Endothelial cell of umbilical vein (primary cell): ENCODE results near the gene CASP10. TPM values are rescaled to one million over a fixed set of nuclear protein-coding genes. Genes with fewer than 3 reads are reported as not detected.

Source experiments
- BruUV-seq: library from RNA; stranded (reverse); fragments of 400-500 nt; replicated peaks from 2 replicates; lab custom pipeline; 2021; lab: Mats Ljungman, UMichigan
- CTCF ChIA-PET: fragments of 300-600, 350-600 bp; sonication (Branson Sonifier 250); formaldehyde crosslinking; loops from one replicate; lab custom pipeline; 2021; ENCODE audit warnings: antibody characterized with exemption, inconsistent platforms; lab: Charles Lee
- POLR2A ChIA-PET: fragments of 300-600, 350-600 bp; sonication (Branson Sonifier 250); formaldehyde crosslinking; loops from one replicate; lab custom pipeline; 2021; ENCODE audit warnings: antibody characterized with exemption, inconsistent platforms; lab: Charles Lee
- DNase-seq: peaks from one replicate; pipeline ENCODE4 v3.0.0-alpha.2; 2011; ENCODE audit warnings: low read depth, low spot score
- FAIRE-seq: peaks from 2 replicates; lab custom pipeline; 2011; peaks lifted over from hg19 to GRCh38; lab: Jason Lieb, UNC
- H2AFZ ChIP-seq: 2 replicates; pipeline ENCODE4 v1.6.0; 2012; ENCODE audit warnings: low read depth, low read length, control low read depth, inconsistent platforms
- H3K27ac ChIP-seq: 2 replicates; pipeline ENCODE4 v1.5.1; 2011; ENCODE audit warnings: low read depth, mild to moderate bottlenecking, control low read depth, low read length, moderate library complexity; ENCODE audit not compliant: insufficient read depth
- H3K27me3 ChIP-seq, 2 experiments: 2 replicates each; pipeline versions ENCODE4 v1.6.0 to v1.6.1; 2011; ENCODE audit warnings: low read length in 2 of 2, mixed read lengths in 1 of 2; ENCODE audit not compliant: control insufficient read depth in 2 of 2, insufficient read depth in 2 of 2
- H3K36me3 ChIP-seq, 2 experiments: 2 replicates in 1 of 2; 3 replicates in 1 of 2; pipeline ENCODE4 v1.5.1; 2011; ENCODE audit warnings: low read length in 2 of 2, mild to moderate bottlenecking in 1 of 2, moderate library complexity in 1 of 2; ENCODE audit not compliant: control insufficient read depth in 2 of 2, insufficient read depth in 2 of 2; ENCODE audit errors: extremely low read depth in 1 of 2
- H3K4me1 ChIP-seq: 3 replicates; pipeline ENCODE4 v1.5.1; 2011; ENCODE audit warnings: mild to moderate bottlenecking, low read length; ENCODE audit not compliant: control insufficient read depth, insufficient read depth; ENCODE audit errors: extremely low read depth
- H3K4me2 ChIP-seq: 2 replicates; pipeline ENCODE4 v1.6.1; 2011; ENCODE audit warnings: low read length, control low read depth, mixed read lengths; ENCODE audit not compliant: insufficient read depth
- H3K4me3 ChIP-seq, 3 experiments: fragments of 200-600 bp in 1 of 3; sonication (generic), shearing (Covaris generic) in 1 of 3; replicated peaks in 1 of 3; 2 replicates each; pipeline ENCODE4 v1.5.1; 2011 to 2016; ENCODE audit warnings: control low read depth in 3 of 3, low read length in 3 of 3, mild to moderate bottlenecking in 2 of 3, inconsistent platforms in 1 of 3, low read depth in 1 of 3, moderate library complexity in 1 of 3; ENCODE audit not compliant: insufficient read depth in 1 of 3
- H3K79me2 ChIP-seq: 2 replicates; pipeline ENCODE4 v1.6.0; 2012; ENCODE audit warnings: low read length, inconsistent platforms; ENCODE audit not compliant: control insufficient read depth, insufficient read depth
- H3K9ac ChIP-seq: replicated peaks from 2 replicates; pipeline ENCODE3; 2011; ENCODE audit warnings: low read length, control low read depth; ENCODE audit not compliant: insufficient read depth; ENCODE audit errors: extremely low read depth
- H3K9me1 ChIP-seq: replicated peaks from 3 replicates; pipeline ENCODE4 v1.6.0; 2011; ENCODE audit warnings: mild to moderate bottlenecking, low read length; ENCODE audit not compliant: control insufficient read depth, insufficient read depth; ENCODE audit errors: extremely low read depth
- H3K9me3 ChIP-seq: replicated peaks from 2 replicates; pipeline ENCODE4 v1.5.1; 2012; ENCODE audit warnings: low read length, inconsistent platforms; ENCODE audit not compliant: control insufficient read depth, insufficient read depth
- H4K20me1 ChIP-seq: replicated peaks from 2 replicates; pipeline ENCODE3; 2011; ENCODE audit warnings: mild to moderate bottlenecking, low read length; ENCODE audit not compliant: control insufficient read depth, insufficient read depth; ENCODE audit errors: extremely low read depth
- EZH2 ChIP-seq: IDR thresholded peaks from 2 replicates; pipeline ENCODE4 v1.6.1; 2012; ENCODE audit warnings: borderline replicate concordance, low read depth, mild to moderate bottlenecking, moderate library complexity, low read length, inconsistent platforms; ENCODE audit not compliant: severe bottlenecking
- FOS ChIP-seq: IDR thresholded peaks from 2 replicates; pipeline ENCODE4 v1.6.1; 2011; ENCODE audit warnings: mild to moderate bottlenecking, low read length, moderate library complexity, borderline replicate concordance; ENCODE audit not compliant: insufficient read depth
- GATA2 ChIP-seq: IDR thresholded peaks from 2 replicates; pipeline ENCODE4 v1.7.0; 2011; ENCODE audit warnings: low read depth, mild to moderate bottlenecking, moderate library complexity, mixed read lengths, low read length; ENCODE audit not compliant: insufficient read length, insufficient read depth
- JUN ChIP-seq: IDR thresholded peaks from 2 replicates; pipeline ENCODE4 v1.6.1; 2011; ENCODE audit warnings: borderline replicate concordance, low read depth; ENCODE audit not compliant: insufficient read length, insufficient read depth
- MYC ChIP-seq: IDR thresholded peaks from one replicate; pipeline ENCODE4 v1.6.1; 2011; ENCODE audit warnings: mild to moderate bottlenecking, low read depth, low read length
- POLR2A ChIP-seq: IDR thresholded peaks from 2 replicates; pipeline ENCODE4 v1.6.1; 2012; ENCODE audit warnings: low read depth, mild to moderate bottlenecking, control low read depth, low read length
- POLR2AphosphoS5 ChIP-seq: IDR thresholded peaks from 2 replicates; pipeline ENCODE4 v1.6.1; 2012; ENCODE audit warnings: low read depth, mild to moderate bottlenecking, control low read depth, low read length, moderate library complexity; ENCODE audit not compliant: insufficient read depth
- dilution Hi-C: fragments of 300-500 bp; cut with MboI; formaldehyde crosslinking; loops from one replicate; pipeline ENCODE4 v1.15.0; 2019; ENCODE audit warnings: low sequenced_read_pairs; ENCODE audit not compliant: extremely low pct_ligation_motif_present
- intact Hi-C: fragments of 100-400 bp; cut with micrococcal nuclease; formaldehyde crosslinking; loops from one replicate; pipeline ENCODE4 v1.10.0; 2022
- polyA plus RNA-seq, 4 experiments: library from polyadenylated mRNA; depleted of rRNA in 3 of 4; stranded (reverse) in 3 of 4; unstranded in 1 of 4; fragments of >200 nt; gene quantifications; 2 replicates each; pipeline versions ENCODE4 v1.2.1 to v1.2.3, GENCODE V29; 2011 to 2012; ENCODE audit warnings: missing spikeins in 1 of 4
- total RNA-seq: library from RNA; stranded (reverse); gene quantifications from 2 replicates; pipeline ENCODE4 v1.2.3, GENCODE V29; 2021
- TF ChIP-seq, protein P1 (sequence below): IDR thresholded peaks from 2 replicates; pipeline ENCODE4 v1.6.1; 2011; ENCODE audit not compliant: insufficient read depth, insufficient read length
- TF ChIP-seq, protein P2 (sequence below), 2 donors: IDR thresholded peaks; 1 replicate in 1 of 2; 2 replicates in 1 of 2; pipeline ENCODE4 v1.5.1; 2011; ENCODE audit warnings: low read length in 2 of 2, mild to moderate bottlenecking in 2 of 2, moderate library complexity in 2 of 2, control low read depth in 1 of 2, inconsistent platforms in 1 of 2, low read depth in 1 of 2; ENCODE audit not compliant: insufficient read depth in 1 of 2; ENCODE audit errors: extremely low read depth in 1 of 2

Gene CASP10
- total and polyA plus RNA-seq, 2 donors (not counting 3 experiments of a cell fraction or from before 2014, with no cell fraction given) = 16.4 to 37.6 TPM

DNA sequence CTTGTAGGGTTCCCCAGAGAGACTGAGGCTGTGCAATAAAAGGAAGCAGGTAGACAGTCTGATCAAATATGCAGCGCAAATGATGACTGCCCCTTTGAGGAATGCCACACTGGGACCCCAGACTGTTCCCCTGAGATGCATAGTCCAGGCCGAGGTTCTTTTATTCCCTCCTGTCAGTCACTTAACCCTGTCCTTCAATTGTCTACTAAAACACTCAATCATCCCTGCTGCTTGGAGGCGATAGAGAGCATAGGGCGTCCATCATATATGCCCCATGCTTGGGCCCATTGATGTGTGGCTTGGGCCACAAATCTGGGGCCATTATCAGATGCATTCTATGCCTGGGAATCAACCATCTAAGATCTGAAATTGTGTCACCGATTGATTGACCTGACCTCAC is 61.9 kb downstream of the CASP10 start:
- FAIRE-seq = no peak
- Histone ChIP-seq H3K4me3 (no peak overlapping the region), H3K79me2 (no peaks in the 10 kb centered on the region), H2AFZ (no peak overlapping the region), H3K4me1 (no peaks in the 10 kb centered on the region), H3K27me3 (no peaks in the 10 kb centered on the region), H4K20me1 (no peaks in the 10 kb centered on the region), H3K36me3 (no peaks in the 10 kb centered on the region), H3K9me1 (no peaks in the 10 kb centered on the region), H3K4me2 (no peak overlapping the region), H3K9me3 (no peaks in the 10 kb centered on the region), H3K27ac (no peak overlapping the region), H3K9ac (no peak overlapping the region)
- POLR2A ChIA-PET = no interaction called here
- dilution Hi-C loops (no loop called here), intact Hi-C loops (no loop called here)
- TF ChIP-seq POLR2AphosphoS5 (no peak), FOS (no peak), MYC (no peak), GATA2 (no peak), EZH2 (no peak), JUN (no peak), POLR2A (no peak)
- TF ChIP-seq, protein P1, sequence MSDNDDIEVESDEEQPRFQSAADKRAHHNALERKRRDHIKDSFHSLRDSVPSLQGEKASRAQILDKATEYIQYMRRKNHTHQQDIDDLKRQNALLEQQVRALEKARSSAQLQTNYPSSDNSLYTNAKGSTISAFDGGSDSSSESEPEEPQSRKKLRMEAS = no peak
- TF ChIP-seq, protein P2, sequence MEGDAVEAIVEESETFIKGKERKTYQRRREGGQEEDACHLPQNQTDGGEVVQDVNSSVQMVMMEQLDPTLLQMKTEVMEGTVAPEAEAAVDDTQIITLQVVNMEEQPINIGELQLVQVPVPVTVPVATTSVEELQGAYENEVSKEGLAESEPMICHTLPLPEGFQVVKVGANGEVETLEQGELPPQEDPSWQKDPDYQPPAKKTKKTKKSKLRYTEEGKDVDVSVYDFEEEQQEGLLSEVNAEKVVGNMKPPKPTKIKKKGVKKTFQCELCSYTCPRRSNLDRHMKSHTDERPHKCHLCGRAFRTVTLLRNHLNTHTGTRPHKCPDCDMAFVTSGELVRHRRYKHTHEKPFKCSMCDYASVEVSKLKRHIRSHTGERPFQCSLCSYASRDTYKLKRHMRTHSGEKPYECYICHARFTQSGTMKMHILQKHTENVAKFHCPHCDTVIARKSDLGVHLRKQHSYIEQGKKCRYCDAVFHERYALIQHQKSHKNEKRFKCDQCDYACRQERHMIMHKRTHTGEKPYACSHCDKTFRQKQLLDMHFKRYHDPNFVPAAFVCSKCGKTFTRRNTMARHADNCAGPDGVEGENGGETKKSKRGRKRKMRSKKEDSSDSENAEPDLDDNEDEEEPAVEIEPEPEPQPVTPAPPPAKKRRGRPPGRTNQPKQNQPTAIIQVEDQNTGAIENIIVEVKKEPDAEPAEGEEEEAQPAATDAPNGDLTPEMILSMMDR (IDR thresholded peaks at IDR 0.05; ENCODE audit: extremely low read depth in 1 of 2, insufficient read depth in 1 of 2, low read depth in 1 of 2, low read length in 2 of 2) = no peak
- BruUV-seq = no TSS peak
- CTCF ChIA-PET = no interaction called here
- no peak for DNase-seq
